ENCODE data around the gene KDM4E. TPM values are rescaled to one million over a fixed set of nuclear protein-coding genes. Genes with fewer than 3 reads are reported as not detected.

The KDM4E gene
- total RNA-seq, 1 donor from 2014 or later, result not detected

Other genes starting within 250 kb of the KDM4E start
- 97.7 and 101 TPM in 2 replicates for gene CWC15, start 51.7 kb upstream of the KDM4E start, total RNA-seq
- gene KDM4D, start 51.5 kb upstream of the KDM4E start, total RNA-seq, result 1.1 TPM in 2 replicates
- gene KDM4F, start 24.2 kb downstream of the KDM4E start, total RNA-seq, result not detected in 2 replicates
- gene SRSF8, start 41.7 kb downstream of the KDM4E start, total RNA-seq, result 53.1 and 58.2 TPM in 2 replicates
- 33.8 and 34.3 TPM in 2 replicates for gene ENDOD1, start 64.6 kb downstream of the KDM4E start, total RNA-seq
- 62.0 and 68.6 TPM in 2 replicates for gene SESN3, start 205.9 kb downstream of the KDM4E start, total RNA-seq

Data from activated T-helper 1 cell treated with anti-CD3 and anti-CD28 coated beads, Interleukin-12 subunit alpha, Interleukin-12 subunit beta, Interleukin-2, Interleukin-4 antibody, amounts not matched to agents 30 ng/mL and 10 ng/mL and 1 ng/mL, durations not matched to agents 14 hours and 24 hours and 36 hours (primary cell).